HG03439 (cell line): ENCODE results near the gene MYO3B.
"Not testable (repeated sequence)": the region's sequence is repeated elsewhere in the genome, so short reads cannot be mapped to it uniquely, and the experiment has no call there.

ENCODE experiments used
- ATAC-seq: cut with Tn5 transposase; IDR thresholded peaks from one replicate; pipeline ENCODE4 v1.9.1; 2021; ENCODE audit warnings: mild to moderate bottlenecking, moderate library complexity; ENCODE audit not compliant: unreplicated experiment

The MYO3B gene

GRCh38 chr2:170255971-170256370 is 78.0 kb downstream of the MYO3B start:
- ATAC-seq = no peak

- no peak for ATAC-seq
These were observed 80.4 kb downstream of the MYO3B start for GRCh38 chr2:170258382-170258781.

- ATAC-seq = no peak
These were observed 82.2 kb downstream of the MYO3B start for GRCh38 chr2:170260188-170260587.

GRCh38 chr2:170261566-170261965 is 83.6 kb downstream of the MYO3B start:
- no peak for ATAC-seq

DNA sequence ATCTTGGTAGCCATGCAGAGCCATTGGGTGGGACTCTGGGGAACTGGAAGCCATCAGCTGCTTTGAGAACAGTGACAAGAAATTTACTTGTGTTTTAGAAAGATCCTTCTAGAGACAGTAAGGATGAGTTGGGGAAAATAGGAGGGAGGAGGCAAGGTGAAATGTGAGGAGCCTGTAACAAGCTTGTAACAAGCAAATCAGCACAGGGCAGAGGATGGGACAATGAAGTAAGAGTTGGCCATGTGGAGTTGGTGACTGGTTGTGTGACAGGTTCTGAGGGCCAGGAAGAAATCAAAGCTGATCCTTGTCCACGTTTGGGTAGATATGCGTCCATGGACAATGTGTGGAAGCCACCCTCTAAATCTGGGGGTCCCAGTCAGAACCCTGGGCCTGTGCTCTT is 84.4 kb downstream of the MYO3B start:
- no peak for ATAC-seq

GRCh38 chr2:170262806-170263205 is 84.9 kb downstream of the MYO3B start:
- no peak for ATAC-seq

DNA sequence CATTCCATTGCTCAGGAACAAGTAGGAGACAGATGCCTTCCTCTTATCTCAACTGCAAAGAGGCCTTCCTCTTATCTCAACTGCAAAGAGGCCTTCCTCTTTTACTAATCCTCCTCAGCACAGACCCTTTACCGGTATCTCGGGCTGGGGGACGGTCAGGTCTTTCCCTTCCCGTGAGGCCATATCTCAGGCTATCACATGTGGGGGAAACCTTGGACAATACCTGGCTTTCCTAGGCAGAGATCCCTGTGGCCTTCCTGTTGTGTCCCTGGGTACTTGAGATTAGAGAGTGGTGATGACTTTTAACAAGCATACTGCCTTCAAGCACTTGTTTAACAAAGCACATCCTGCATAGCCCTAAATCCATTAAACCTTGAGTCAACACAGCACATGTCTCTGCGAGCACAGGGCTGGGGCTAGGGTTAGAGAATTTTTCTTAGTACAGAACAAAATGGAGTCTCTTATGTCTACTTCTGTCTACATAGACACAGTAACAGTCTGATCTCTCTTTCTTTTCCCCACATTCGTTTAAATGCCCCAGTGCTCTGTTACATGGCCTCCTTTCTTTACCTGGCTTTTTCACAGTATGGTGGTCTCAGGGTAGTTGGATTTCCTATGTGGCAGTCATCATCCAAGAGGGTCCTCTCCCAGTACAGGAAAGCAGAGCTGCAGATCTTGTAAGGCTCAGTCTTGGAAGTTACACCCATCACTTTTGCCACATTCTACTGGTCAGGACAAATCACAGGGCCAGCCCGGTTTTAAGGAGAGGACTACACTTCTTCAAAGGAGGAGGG is 86.0 kb downstream of the MYO3B start:
- ATAC-seq = not testable (repeated sequence)

GRCh38 chr2:170264522-170264860 is 86.5 kb downstream of the MYO3B start:
- ATAC-seq = no peak

- ATAC-seq = no peak
These were observed 86.9 kb downstream of the MYO3B start for GRCh38 chr2:170264865-170265264.

DNA sequence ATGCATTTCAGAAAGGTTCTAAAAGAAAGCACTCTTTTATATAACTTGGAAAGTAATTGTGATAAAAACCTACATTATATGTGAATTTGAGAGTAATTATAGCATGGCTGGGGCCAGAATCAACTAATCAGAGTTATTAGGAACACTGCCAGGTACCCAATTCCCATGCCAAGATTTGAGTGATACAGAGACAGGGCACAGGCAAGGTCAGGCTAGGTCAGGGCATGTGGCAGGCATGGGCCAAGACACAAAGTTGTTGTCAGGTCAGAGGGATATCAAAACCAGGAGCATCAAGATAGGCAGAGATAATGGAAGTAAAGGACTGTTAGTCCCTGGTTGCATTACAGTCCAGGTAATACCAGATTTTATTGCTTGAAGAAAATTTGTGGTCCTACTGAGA is 87.4 kb downstream of the MYO3B start:
- ATAC-seq = no peak

DNA sequence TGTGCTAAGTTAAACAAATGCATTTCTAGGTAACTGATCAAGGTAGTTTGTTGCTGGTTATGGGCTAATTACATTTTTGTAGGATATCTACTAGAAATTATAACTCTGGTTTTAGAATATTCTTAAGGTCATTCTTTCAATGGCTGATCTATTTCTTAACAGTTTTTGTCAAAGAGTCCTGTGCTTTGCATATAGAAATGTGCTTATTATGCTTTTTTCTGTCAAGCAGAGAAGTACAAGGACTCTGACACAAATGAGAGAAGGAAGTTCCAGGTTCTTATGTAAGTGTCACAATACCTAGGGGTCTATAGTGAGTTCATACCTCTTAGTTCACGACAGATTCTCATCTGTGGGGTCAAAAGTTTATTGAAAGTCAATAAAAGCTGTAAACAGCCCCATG is 88.4 kb downstream of the MYO3B start:
- ATAC-seq = no peak

- ATAC-seq = no peak
These were observed 89.1 kb downstream of the MYO3B start for GRCh38 chr2:170267071-170267470.

- ATAC-seq = no peak
These were observed 92.4 kb downstream of the MYO3B start for GRCh38 chr2:170270278-170270864.

DNA sequence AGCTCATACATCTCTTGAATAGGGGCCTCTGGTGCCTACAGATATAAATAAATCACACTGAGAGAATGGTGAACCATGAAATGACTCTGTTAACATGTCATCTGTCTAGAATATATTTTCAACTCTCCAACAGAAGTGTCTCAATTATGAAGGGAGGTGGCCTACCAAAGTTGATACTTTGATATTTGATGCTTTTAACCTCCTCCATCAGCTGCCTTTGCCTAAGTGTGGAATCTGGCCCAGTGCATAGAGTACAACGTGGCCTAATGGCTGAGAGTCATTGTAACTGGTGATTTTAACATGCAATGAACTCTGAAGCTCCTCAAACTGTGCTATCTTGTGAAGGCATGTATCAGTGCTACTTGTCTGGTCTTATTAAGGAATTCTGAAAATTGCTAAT is 93.4 kb downstream of the MYO3B start:
- no peak for ATAC-seq

GRCh38 chr2:170276056-170276455 is 98.1 kb downstream of the MYO3B start:
- no peak for ATAC-seq

- no peak for ATAC-seq
These were observed 99.1 kb downstream of the MYO3B start for GRCh38 chr2:170276925-170277629.

GRCh38 chr2:170277951-170278350 is 100.0 kb downstream of the MYO3B start:
- ATAC-seq = no peak

GRCh38 chr2:170279615-170280014 is 101.7 kb downstream of the MYO3B start:
- not testable (repeated sequence) for ATAC-seq

GRCh38 chr2:170282851-170283250 is 104.9 kb downstream of the MYO3B start:
- ATAC-seq = no peak

DNA sequence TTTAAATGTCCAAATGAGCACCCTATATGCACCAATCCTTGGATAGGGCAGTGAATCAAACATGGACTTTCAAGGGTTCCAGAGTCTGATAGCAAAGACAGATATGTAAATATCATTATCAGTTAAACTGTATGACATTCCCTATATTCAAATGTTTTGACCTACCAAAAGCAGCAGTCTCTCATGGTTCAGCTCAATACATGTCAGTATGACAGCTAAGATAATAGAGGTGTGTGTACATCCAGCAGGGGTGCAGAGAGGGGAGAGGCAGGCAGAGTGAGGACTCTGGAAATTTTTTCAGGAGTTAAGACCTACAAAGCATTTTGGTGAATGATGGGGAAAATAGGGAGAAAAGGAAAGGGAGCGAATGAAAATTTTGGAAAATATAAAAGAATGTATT is 106.3 kb downstream of the MYO3B start:
- no peak for ATAC-seq

DNA sequence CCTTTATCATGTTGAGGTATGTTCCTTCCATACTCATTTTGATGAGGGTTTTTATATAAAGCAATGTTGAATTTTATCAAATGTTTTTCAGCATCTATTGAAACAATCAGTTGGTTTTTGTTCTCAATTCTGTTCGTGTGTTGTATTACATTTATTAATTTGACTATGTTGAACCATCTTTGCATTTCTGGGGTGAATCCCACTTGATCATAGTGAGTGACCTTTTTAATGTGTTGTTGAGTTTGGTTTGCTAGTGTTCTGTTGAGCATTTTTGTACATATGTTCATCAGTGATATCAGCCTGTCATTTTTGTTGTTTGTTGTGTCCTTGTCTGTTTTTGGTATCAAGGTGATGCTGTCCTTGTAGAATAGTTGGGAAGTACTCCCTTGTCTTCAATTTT is 110.9 kb downstream of the MYO3B start:
- no peak for ATAC-seq

DNA sequence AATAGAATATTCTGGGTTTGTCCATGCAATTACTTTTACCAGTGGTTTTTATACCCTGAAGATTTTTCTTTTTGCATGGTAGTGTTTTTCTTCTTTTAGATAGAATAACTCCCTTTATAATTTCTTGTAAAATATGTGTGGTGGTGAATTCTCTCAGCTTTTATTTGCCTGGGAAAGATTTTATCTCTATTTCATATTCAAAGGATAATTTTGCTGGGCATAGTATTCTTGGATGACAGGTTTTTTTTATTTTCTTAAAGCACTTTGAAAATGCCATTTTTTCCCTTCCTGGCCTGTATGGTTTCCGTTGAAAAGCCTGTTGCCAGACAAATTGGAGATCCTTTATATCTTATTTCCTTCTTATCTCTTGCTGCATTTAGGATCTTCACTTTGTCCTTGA is 113.5 kb downstream of the MYO3B start:
- no peak for ATAC-seq
